ENCODE results near the gene CHMP5.

The CHMP5 gene

DNA sequence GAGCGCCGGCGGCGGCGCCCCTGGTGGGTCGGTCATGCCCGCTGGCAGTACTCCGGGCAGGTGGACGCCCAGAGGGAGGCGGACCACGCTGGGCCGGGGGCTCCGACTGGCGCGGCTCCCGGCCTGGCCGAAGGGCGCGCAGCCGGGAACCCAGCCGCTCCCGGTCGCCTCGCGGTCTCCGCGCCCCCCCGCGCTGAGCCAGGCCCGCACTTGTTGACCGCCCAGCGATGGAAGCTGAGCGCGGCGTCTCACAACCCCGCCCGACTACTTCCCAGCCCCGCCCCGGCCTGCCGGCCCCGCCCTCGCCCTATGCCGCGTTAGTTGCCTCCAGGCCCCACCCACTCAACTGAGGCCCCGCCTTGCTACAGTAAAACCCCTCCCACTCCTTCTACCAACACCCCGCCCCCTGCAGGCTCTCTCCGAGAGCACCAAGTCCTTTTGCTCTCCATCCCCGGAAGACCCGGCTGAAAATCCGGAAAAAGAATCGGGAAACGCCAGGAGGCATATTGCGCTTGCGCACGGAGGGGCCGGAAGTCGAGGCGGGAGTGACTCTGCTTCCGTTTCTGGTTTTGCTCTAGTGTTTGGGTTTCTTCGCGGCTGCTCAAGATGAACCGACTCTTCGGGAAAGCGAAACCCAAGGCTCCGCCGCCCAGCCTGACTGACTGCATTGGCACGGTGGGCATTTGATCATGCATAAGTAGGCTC lies at the start of gene CHMP5, which contains the start of gene BAG1:
TSS of gene CHMP5 (plus strand) at position 577 of the 705 bp plus-strand sequence. CDS start at position 607, 30 bp downstream.
TSS of gene BAG1 (minus strand) at position 236 of the 705 bp plus-strand sequence.
- peak; percentile 99 for DNase-seq

DNA sequence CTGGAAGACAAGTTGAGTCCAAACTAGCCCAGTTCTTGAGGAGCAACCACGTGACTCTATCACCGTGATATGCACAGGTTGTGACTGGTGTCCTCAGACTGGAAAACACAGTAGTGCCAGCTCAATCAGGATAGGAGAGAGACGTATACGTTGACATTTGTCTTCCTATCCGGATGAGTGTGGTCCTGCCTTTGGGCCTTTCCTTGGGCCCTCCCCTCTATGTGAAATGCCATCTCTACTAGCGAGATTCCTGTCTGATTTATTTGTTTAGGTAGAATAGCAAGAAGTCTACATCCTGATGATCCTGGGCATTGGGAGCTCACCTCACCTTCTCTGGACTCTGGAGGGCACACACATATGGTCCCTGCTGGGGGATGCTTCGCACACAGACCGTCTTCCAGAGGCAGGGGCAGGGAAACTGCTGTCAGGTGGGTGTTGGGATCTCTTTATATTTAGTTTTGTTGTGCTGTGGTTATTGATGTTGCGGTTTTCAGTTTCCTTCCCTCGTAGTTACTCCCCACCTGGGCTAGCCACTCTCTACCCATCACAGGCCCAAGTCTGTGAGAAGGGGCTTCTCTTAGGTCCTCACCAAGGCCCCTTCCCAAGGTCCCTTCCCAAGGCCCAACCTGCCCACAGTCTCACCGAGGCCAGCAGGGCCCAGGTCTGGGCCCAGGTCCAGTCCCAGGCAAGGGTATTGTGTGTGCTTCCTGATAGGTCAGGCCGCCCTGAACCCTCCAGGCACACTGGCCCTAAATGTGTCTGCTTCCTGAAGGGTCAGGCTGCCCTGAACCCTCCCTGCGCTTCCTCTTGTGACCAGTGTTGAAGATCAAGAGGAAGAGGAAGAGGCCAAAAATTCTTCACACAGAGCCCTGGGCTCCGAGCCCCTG lies 43.9 kb upstream of the CHMP5 start:
- no peak for DNase-seq

DNA sequence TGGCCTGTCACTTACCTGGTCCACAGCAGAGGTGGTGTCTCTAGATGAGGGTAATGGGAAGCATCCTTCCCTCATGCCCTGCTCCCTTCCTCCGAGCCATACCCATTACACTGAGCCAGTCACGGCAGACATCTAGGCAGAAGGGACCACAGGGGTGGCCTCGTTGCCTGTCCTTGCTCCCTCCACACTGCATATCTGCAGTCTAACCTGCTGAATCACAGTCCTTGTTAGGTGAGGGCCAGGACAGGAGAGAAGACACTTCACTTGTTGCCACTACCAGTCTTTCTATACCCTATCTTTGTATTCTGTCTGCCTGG lies 43.3 kb upstream of the CHMP5 start:
- DNase-seq = no peak

DNA sequence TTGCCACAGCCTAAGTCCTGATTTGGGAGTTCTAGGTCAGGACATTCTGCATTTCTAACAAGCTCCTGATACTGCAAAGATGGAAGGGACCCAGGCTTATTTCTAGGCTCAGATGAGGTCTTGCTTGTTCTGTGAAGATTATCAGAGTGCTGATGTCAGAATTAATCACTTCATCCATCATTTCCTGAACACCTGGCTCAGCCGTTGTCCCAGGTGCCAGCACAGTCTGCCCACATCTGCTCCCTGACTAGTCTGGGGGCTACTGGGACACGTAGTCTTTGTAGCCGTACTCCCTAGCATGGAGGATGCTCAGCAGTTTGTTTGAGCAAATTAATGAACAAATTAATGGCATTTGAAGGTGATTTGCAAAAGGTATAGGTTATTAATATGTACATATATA lies 42.8 kb upstream of the CHMP5 start:
- DNase-seq = no peak

DNA sequence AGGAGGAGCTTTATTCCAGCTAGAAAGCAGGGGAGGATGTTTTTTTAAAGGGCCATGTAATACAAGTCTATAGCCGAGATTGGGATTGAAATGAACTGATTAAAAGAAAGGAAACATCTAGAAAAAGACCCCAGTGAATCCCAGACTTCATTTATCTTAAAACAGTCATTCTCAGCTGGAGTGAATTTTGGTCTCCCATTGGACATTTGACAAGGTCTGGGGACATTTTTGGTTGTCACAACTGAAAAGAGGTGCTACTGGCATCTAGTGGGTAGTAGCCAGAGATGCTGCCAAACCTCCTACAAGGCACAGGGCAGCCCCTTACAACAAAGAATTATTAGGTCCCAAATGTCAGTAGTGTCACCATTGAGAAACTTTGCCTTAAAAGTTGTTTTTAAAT lies 41.2 kb upstream of the CHMP5 start:
- no peak for DNase-seq

DNA sequence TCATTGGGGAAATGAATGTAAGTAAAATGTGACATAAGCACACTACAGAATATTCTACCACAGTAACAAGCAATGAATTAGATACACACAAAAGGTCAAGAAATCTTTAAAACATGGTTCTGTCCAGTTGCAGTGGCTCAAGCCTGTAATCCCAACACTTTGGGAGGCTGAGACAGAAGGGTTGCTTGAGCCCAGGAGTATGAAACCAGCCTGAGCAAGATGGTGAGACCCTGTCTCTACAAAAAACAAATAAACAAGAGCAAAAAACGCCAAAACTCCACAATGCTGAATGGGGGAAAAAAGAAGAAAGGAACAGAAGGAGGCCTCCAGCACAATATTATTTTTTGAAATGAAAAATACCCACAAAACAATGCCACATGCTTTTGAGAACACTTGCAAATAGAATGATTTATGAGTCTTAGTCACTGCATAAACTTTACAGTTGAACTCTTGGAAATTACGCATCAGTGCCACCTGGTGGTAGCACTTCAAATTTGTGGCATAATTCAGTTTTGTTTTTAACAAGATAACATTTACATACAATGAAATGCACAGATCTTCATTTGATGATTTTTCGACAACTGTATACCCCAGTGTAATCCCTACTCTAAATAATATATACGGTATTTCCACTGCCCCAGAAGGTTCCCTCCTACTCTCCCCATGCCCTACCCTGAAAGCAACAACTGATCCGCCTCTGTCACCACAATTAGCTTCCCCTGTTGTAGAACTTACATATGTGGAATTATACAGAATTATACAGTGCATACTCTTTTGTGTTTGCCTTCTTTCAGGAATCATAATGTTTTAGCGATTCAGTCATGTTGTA lies 39.3 kb upstream of the CHMP5 start:
- peak; percentile 70 for DNase-seq

DNA sequence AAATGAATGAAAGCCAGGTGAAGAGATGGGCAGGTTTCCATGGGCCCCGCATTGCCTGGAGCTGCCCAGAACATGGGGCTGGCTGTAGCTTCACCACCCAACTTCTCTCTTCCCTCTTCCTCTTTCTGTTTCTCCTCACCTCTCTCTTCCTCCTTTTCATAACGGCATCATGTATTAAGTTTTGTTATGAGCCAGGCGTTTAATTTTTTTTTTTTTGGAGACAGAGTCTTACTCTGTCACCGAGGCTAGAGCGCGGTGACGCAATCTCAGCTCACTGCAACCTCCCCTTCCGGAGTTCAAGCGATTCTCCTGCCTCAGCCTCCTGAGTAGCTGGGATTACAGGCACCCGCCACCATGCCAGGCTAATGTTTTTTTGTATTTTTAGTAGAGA lies 37.8 kb upstream of the CHMP5 start:
- DNase-seq = no peak

DNA sequence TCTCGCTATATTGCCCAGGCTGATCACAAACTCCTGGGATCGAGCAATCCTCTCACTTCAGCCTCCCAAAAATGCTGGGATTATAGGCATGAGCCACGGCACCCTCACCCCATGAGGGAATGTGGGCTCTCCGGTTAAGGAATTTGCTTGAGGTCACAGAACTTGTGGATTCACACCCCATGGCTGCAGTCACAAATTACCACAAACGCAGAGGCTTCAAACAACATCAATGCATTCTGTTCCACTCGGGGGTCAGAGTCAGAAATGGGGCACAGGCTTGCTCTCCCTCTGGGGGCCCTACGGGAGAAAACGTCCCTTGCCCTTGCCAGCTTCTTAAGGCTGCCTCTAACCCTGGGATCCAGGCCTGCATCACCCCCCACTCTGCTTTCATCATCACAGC lies 37.1 kb upstream of the CHMP5 start:
- DNase-seq = no peak

DNA sequence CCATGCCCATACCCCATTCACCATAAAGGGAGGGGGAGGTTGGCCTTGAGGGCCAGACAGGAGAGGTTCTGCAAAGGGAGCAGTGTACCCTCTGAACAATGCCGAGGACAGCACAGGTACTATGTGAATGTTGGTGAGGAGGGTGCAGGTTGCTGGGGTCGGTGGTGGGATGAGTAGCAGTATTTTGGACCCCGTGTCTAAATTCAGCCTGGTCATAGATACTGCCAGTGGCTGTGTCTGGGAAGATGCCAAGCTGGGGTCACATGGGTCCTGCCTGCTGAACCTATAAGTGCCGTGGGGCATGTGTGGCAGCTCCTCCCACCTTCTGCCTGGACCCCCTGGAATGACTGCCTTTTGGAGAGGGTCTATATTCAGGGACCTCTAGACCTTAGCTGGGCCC lies 36.2 kb upstream of the CHMP5 start:
- DNase-seq = no peak

DNA sequence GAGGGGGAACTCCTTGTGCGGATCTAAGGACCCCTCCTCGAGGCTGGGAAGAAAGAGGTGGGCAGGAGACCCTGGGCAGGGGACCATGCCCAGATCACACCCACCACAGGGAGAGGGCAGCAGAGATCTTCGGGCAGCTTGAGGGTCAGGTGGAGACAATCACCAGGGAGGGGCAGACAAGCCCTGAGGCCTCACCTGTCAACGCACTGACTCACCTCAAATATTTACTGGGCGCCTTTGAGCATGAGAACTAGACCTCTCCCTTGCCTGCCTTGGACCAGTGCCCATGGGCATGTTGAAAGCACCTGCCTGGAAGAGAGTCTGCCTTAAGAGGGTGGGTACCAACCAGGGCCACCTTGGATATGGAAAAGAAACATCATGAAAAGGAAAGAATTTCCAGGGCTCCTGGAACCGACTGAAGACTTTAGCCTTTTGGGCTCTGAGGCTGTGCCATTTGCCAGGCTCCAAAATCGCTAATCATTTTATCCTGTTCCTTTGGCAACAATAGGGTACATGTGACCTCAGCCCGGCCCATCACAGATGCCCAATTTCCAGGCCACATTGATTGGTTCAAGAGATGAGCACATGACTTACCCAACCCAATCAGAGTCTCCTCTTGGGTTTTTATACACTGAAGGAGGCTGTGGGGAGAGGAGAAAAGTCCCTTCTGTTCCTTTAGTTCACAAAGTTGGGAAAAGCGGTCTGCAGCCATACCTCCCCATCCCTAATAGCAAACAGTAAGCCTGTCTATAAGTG lies 35.3 kb upstream of the CHMP5 start:
- DNase-seq = no peak

DNA sequence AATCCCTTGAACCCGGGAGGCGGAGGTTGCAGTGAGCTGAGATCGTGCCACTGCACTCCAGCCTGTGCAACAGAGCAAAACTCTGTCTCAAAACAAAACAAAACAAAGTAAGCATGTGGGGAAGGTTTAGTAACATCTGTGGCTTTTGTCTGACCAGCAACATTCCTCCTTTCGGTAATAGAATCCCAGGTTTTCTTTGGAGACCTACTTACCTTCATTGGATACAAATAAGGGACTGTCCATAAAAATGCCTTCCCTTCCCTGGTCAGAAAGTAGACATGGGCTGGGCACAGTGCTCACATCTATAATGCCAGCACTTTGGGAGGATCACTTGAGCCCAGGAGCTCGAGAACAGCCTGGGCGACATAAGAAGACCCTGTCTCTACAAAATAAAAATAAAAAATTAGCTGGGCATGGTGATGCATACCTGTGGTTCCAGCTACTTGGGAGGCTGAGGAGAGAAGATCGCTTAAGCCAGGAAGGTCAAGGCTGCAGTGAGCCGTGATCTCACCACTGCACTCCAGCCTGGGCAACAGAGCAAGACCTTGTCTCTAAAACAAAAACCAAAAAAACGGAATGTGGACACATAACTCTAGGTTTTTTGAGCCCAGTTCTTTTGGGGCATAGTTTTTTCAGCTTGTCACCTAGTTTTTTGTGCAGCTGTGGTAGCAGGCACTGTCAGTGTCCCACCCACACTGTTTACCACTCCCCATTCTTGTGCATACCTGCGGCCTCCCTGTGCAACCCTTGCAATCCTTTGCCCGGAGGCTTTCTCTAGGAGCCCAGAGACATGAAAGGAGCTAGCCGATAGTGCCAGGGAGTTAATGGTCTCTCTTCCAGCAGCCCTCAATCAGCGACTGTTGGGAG lies 33.9 kb upstream of the CHMP5 start:
- DNase-seq = no peak

DNA sequence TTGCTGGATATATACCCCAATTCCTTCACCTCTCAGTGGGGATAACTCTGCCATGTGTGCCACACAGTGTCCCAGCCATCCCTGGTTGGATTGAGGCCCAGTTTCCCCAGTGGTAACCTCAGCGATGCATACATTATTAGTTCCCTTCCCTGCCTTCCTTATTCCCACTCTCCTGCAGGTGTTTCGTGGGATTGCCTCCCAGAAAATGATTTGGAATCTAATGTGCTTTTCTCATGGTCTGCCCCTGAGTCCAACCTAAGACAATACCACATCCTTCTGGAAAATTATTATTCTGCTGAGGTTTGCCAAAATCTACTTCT lies 33.3 kb upstream of the CHMP5 start:
- no peak for DNase-seq

DNA sequence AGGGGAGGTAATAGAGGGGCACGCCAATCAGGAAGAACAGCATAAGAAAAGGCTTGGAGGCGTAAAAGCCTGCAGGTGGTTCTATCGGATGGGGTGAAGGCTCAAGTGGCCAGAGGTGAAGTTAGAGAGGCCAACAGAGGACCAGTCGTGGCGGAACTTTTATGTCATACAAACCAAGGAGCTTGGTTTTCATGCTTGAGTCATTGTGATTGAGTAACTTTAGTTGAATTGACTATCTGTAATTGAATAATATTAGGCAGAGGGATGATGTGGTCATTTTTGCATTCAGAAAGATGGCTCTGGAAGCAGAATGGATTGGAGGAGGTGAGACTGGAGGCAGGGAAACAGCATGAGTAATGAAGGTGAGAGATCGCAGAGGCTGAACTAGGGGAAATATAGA lies 32.0 kb upstream of the CHMP5 start:
- DNase-seq = no peak

DNA sequence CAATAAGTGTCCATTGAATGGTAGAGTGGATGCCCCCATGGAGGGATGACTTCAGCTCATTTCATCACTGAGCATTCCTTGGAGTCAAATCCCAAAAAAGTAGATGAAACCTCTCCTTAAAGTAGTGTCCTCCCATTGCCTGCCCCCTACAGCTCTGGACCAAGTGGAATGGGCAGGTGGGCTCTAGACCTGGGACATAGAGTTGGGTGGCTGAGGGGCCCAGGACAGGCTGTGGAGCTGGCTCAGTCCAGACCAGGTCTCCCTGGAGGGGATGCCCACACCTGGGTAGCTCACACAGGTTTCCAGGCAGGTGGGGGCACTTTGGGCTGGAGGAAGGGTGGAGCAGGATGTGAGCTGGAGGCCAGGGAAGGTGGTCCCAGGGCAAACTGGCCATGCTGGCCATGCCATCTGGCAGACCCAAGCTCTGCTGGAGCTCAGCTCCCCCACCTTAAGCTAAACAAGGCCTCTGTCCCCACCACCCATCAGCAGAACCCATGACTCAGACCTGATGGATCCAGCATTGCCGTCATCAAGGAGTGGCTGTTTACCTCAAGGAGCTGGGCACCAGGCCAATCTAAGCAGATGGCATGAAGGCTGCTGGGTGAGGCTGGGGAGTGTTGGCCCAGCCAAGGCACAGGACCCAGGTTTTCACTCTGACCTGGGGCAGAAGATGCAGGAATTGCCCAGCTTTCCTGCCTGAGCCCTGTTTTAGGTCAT lies 31.1 kb upstream of the CHMP5 start:
- DNase-seq = no peak

DNA sequence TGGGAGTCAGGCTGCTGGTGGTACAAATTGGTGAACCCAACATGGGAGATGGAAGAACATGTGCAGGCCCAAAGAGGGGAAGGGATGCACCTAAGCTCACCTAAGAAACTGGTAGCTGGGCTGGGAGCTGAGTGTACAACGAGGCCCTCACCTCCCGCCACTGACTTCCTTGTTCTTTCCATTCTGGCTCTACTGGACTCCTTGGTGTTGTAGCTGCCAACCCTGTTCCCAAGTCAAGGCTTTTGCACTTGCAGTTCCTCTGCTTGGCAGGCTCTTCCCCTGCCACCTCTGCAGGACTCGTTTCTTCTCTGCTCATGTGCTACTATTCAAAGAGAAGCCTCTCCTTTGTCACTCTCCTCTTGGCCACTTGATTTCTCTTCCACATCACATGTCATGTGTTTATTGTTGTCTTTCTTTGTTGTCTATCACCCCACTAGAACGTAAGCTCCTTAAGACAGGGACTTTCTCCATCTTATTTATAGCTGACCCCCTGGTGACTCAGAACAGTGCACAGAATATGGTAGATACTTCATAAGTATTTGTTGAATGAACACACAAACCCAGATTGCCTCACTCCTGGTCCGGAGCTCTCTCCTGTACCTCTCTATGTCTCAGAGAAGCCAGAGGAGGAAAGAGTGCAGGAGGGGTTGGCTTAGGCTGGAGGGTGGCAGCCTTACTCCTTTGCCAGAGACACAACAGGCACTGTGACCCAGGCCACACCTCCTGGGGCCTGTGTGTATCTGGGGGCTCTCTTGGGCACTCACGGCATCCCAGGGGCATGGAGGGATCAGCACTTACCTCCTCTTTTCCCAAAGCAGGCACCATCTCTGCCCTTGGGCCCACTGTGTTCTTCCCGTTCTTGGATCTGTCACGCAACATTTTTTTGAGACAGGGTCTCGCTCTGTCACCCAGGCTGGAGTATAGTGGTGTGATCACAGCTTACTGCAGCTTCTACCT lies 30.1 kb upstream of the CHMP5 start:
- DNase-seq = no peak

DNA sequence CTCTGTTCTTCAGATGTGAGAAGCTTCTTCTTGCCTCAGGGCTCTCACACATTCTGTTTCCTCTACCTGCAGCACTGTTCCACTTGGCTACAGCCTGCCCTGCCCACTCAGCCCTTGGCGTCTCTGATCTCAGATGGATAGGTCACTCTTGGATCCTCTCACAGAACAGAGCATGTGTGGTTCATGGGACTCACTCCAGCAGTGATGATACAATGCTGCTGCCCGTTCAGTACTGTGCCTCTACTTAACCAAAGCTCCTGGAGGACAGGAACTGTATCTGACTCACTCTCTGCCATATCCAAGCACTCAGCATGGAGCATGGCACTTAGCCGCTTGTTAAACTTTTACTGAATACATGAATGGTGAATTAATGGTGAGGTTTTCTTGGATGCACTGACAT lies 28.3 kb upstream of the CHMP5 start:
- no peak for DNase-seq

DNA sequence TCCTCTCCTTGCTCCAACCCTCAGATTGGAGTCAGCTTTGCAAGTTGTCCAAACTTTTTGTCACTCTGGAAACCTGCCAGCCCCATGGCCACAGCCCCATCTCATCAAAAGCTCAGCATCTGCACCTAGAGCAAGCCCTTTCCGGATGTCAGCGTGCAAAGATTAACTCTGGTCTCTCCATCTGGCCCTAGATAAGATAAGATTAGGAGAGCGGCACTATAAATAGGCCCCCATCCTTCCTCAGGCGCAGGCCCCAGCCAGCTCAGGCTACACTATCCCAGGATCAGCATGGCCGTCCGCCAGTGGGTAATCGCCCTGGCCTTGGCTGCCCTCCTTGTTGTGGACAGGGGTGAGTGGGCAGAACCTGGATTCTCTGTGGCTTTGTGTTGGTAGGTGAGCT lies 24.9 kb upstream of the CHMP5 start, which contains the start of gene SPINK4:
TSS of gene SPINK4 (plus strand) at position 247 of the 400 bp plus-strand sequence. CDS start at position 289, 42 bp downstream.
- DNase-seq = no peak

DNA sequence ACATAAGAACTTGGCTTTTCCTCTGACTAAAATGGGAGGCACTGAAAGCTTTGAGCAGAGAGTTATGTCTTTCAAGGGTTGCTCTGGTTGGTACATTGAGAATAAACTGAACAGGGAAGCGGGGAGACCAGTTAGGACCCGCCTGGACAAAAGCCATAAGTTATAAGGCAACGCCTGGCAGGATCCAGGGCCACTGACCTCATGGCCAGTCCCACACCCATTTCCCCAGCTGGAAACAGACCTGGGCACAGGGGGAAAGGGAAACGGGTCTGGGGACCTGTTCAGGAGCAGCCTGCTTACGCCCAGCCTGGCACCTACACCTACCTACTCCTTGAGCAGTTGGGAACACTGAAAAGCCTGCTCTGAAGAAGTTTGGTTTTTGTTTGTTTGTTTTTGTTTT lies 23.6 kb upstream of the CHMP5 start:
- no peak for DNase-seq

DNA sequence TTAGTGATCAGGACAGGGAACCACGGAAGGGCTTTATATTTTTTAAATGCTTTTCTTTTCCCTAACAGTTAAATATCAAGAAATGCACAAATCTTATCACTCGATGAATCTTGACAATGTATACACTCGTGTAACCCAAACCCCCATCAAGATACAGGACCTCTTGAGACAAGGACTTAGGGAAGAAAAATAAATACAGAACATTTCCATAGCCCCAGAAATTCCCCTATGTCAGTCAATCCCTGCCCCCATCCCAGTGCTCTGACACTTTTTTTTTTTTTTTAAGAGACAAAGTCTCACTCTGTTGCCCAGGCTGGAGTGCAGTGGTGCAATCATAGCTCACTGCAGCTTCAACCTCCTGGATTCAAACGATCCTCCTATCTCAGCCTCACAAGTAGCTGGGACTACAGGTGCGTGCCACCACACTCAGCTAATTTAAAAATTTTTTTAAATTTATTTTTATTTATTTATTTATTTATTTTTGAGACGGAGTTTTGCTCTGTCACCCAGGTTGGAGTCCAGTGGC lies 22.2 kb upstream of the CHMP5 start:
- no peak for DNase-seq

All from right forelimb (tissue), 1 donor.